Measurements from ENCODE around the gene RNF144A.

DNA sequence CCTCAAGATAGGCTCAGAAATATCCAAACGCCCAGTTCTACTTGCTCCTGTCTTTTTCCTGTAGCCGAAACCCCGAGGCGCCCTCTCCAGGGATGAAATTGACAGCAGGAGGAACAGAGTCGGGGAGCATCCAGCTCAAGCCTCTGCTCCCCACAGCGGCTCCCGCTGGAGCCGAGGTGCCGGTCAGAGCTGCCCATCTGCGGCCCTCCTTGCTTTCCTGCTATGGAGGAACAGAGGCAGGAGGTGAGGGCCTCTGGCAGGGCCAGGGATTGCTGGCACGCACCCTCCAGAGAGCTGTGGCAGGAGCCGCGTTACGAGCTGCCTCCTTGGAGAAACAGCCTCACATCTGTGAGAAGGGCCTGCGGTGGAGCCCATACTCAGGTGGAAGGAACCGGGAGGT is 172.1 kb downstream of the RNF144A start:
- TF ChIP-seq EZH2 (IDR thresholded peaks at IDR 0.05; ENCODE audit: insufficient read depth, poor library complexity, severe bottlenecking) (no peak), EZH2phosphoT487 (IDR thresholded peaks at IDR 0.05; ENCODE audit: insufficient read depth, low read depth) (no peak)
